Activated CD8-positive, alpha-beta T cell treated with anti-CD3 and anti-CD28 coated beads for 36 hours (primary cell): ENCODE results near the gene GABARAP. TPM values are rescaled to one million over a fixed set of nuclear protein-coding genes. Genes with fewer than 3 reads are reported as not detected.

Experiments
- ATAC-seq: fragments of 200-7000 bp; cut with Tn5 transposase; one replicate; pipeline ENCODE4 v1.10.0; 2021; ENCODE audit warnings: mild to moderate bottlenecking, moderate library complexity
- CTCF ChIA-PET: fragments of 350-600 bp; sonication (Branson Sonifier 250); formaldehyde crosslinking; loops from one replicate; lab custom pipeline; 2021; ENCODE audit warnings: antibody characterized with exemption; lab: Charles Lee
- POLR2A ChIA-PET: fragments of 350-600 bp; sonication (Branson Sonifier 250); formaldehyde crosslinking; loops from one replicate; lab custom pipeline; 2021; ENCODE audit warnings: antibody characterized with exemption; lab: Charles Lee
- DNase-seq: peaks from one replicate; pipeline ENCODE4 v3.0.0-alpha.2; 2020
- H3K27ac Mint-ChIP-seq: one replicate; pipeline ENCODE4 v1.8.0; 2021; ENCODE audit warnings: mild to moderate bottlenecking, mixed read lengths
- H3K27me3 Mint-ChIP-seq: one replicate; pipeline ENCODE4 v1.8.0; 2021; ENCODE audit warnings: mixed read lengths
- H3K36me3 Mint-ChIP-seq: one replicate; pipeline ENCODE4 v1.8.0; 2021; ENCODE audit warnings: low read depth, mixed read lengths
- H3K4me1 Mint-ChIP-seq: one replicate; pipeline ENCODE4 v1.8.0; 2021; ENCODE audit warnings: low read depth, mixed read lengths
- H3K4me3 Mint-ChIP-seq: one replicate; pipeline ENCODE4 v1.8.0; 2021; ENCODE audit warnings: mild to moderate bottlenecking, moderate library complexity, mixed read lengths
- H3K9me3 Mint-ChIP-seq: one replicate; pipeline ENCODE4 v1.8.0; 2021; ENCODE audit warnings: mixed read lengths
- intact Hi-C: fragments of 100-400 bp; cut with micrococcal nuclease; formaldehyde crosslinking; loops from one replicate; pipeline ENCODE4 v1.10.0; 2022
- total RNA-seq, 2 experiments: library from RNA; stranded (reverse); gene quantifications; one replicate each; pipeline ENCODE4 v1.2.3, GENCODE V29; 2021
- TF ChIP-seq, protein P1 (sequence below): fragments of 200-600 bp; IDR thresholded peaks from one replicate; pipeline ENCODE4 v1.8.0; 2022; ENCODE audit warnings: antibody characterized with exemption, mild to moderate bottlenecking

Gene GABARAP
- total RNA-seq = 100 to 1,000 TPM; 104 to 118 TPM

DNA sequence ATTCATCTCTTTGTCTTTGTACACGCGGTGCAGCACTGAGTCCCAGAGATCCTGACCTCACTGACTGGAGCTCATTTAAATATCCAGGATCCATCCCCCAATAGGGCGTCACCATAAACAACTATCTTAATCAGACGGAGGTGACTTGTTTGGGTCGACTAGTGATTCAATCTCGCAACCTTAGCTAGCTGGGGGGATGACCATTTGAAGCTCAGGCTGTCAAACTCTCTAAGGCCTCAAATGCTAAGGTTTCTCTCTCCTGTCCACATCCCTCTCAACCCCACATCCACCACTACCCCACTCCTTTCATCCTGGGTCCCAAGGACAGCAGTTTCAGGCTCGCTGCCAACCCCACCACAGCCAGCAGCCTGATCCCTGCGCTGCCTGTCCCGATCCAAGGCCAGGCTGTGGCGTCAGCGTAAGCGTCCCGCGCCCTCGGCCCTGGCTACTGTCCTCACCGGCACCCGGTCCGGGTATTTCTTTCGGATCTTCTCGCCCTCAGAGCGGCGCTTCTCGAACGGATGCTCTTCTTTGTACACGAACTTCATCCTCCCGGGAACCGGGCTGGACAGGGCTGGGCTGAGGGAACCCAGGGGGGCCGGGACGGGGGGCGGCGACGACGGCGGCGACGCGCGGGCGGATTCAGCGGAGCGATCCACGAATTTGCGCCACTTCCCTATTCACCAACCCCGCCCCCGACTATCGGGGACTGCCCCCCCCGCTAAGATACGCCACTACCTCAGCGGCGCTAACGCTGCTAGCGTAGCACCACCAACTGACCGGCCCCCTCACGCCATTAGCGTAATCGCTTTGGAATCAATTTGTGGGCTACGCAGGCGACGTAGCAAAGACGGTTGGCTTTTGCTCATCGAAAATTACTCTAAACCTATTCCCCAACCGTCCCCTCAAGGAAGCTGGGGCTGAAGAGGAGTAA is at the start of gene GABARAP:
TSS of gene GABARAP (minus strand) at position 667 of the 934 bp plus-strand sequence. CDS start at position 548, 119 bp downstream.
- no peaks in the 10 kb centered on the region for H3K9me3 Mint-ChIP-seq
- peak within 1 kb of the TSS; percentile 97 for H3K27ac Mint-ChIP-seq
- DNase-seq = peak; percentile 94
- intact Hi-C loops = no loop called here
- POLR2A ChIA-PET = interaction anchor here (0.7 to 15.6 kb wide), 18 partner anchors 8 to 981 kb away, joined by 3 to 261 read pairs (median 3); partner anchors contain the start of genes ACADVL, CTDNEP1, DLG4 and DVL2
- CTCF ChIA-PET = interaction anchor here (0.7 to 7.2 kb wide), 4 partner anchors 9 to 54 kb away, joined by 4 to 41 read pairs (median 6); partner anchors contain the start of genes ACADVL and DLG4
- H3K4me1 Mint-ChIP-seq = peaks cover 37% of the 10 kb centered on the region
- H3K36me3 Mint-ChIP-seq = peaks cover 24% of the 10 kb centered on the region
- H3K4me3 Mint-ChIP-seq = peak within 1 kb of the TSS; percentile 82
- TF ChIP-seq, protein P1, sequence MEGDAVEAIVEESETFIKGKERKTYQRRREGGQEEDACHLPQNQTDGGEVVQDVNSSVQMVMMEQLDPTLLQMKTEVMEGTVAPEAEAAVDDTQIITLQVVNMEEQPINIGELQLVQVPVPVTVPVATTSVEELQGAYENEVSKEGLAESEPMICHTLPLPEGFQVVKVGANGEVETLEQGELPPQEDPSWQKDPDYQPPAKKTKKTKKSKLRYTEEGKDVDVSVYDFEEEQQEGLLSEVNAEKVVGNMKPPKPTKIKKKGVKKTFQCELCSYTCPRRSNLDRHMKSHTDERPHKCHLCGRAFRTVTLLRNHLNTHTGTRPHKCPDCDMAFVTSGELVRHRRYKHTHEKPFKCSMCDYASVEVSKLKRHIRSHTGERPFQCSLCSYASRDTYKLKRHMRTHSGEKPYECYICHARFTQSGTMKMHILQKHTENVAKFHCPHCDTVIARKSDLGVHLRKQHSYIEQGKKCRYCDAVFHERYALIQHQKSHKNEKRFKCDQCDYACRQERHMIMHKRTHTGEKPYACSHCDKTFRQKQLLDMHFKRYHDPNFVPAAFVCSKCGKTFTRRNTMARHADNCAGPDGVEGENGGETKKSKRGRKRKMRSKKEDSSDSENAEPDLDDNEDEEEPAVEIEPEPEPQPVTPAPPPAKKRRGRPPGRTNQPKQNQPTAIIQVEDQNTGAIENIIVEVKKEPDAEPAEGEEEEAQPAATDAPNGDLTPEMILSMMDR = no peak
- ATAC-seq = peak; percentile 52
- no peaks in the 10 kb centered on the region for H3K27me3 Mint-ChIP-seq

DNA sequence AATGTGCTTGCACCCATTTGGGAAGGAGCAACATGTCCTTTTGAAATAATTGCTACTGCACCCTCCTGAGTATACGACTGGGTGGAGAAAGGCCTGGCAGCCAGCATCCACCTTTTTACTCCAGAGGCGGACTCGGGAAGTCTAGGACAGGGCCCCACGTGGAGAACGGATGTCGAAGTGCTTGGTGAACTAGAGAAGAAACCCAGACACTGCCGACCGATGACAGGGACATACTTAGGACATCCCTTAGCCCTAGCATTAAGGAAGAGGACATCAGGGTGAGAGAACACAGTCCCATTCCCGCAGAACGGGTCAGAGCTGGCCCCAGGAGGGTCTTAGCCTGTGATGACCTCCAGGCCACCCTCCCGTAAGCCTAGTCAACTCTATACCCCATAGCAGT is 48.4 kb upstream of the GABARAP start:
- no peak for ATAC-seq
- ChIA-PET POLR2A (interaction anchor here (1.9 kb wide), 1 partner anchor 9 kb away, joined by 5 read pairs; the partner anchor contains the start of gene SLC2A4), CTCF (interaction anchor here (1.6 kb wide), 1 partner anchor 10 kb away, joined by 8 read pairs; no protein-coding TSS in a partner anchor)
- peaks cover 19% of the 10 kb centered on the region for H3K27me3 Mint-ChIP-seq
- peaks cover 8% of the 10 kb centered on the region for H3K4me1 Mint-ChIP-seq
- H3K27ac Mint-ChIP-seq = no peak overlapping the region
- H3K36me3 Mint-ChIP-seq = no peaks in the 10 kb centered on the region
- TF ChIP-seq, protein P1 = no peak
- H3K9me3 Mint-ChIP-seq = no peaks in the 10 kb centered on the region
- H3K4me3 Mint-ChIP-seq = no peak overlapping the region
- DNase-seq = no peak
- intact Hi-C loops = no loop called here

DNA sequence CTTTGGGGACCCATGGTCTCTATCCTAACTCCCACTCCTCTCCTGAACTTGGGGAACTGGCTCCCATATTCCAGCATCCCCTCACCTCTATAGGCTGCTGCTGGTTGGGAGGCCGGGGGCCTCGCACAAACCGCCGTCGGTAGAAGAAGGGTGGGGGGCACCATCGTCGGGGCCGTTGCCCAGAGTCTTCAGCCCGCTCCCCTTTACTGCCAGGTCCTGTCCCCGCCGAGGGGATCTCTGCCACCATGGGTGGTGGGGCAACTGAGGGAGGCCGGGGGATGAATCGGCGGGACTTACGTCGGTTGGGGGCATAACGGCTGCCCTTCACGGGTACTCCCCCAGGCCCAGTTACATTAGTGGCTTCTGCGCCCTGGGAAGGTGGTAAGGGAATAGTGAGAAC is 47.9 kb upstream of the GABARAP start:
- TF ChIP-seq, protein P1 = no peak
- ChIA-PET POLR2A (interaction anchor here (1.9 kb wide), 1 partner anchor 9 kb away, joined by 5 read pairs; the partner anchor contains the start of gene SLC2A4), CTCF (interaction anchor here (1.6 kb wide), 1 partner anchor 10 kb away, joined by 8 read pairs; no protein-coding TSS in a partner anchor)
- no peak overlapping the region for H3K27ac Mint-ChIP-seq
- H3K4me1 Mint-ChIP-seq = peaks cover 5% of the 10 kb centered on the region
- intact Hi-C loops = no loop called here
- H3K27me3 Mint-ChIP-seq = peaks cover 16% of the 10 kb centered on the region
- no peaks in the 10 kb centered on the region for H3K9me3 Mint-ChIP-seq
- H3K36me3 Mint-ChIP-seq = no peaks in the 10 kb centered on the region
- ATAC-seq (no peak), DNase-seq (no peak)
- H3K4me3 Mint-ChIP-seq = no peak overlapping the region

DNA sequence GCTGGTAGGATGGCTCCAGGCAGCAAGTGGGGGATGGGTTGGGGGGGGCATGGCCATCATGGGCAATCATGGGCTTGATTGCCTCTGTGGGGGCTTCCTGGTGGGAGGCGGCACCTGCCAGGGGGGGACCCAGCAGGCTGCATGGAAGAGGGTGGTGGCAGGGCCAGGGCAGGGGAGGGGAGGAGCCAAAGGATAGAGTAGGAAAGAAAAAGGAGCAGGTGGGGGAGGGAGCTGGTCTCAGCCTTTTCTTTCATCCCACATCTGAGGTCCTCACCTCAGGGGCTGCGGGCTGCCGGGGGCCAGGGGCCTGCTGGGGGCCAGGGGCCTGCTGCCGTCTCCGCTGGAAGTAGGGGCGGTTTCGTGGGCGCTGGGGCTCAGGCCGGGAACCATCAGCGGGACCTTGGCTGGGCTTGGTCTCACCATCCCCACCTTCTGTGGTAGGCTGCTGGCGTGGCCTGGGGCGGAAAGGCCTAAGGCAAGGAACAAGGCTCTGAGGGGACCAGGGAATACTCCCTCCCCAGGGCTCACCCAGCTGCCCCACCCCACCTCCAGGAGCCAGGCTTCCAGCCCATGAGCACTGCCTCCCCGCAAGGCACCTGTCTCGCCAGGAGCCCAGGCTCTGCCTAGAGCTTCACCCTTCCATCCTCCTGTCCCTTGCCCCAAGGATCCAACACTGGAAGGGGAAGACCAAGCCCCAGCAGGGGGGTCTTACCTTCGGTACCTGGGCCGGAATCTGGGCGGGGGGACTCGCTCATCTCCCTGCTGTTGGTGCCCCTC is 47.2 kb upstream of the GABARAP start:
- H3K9me3 Mint-ChIP-seq = no peaks in the 10 kb centered on the region
- POLR2A ChIA-PET = interaction anchor here (0.6 to 1.9 kb wide), 2 partner anchors 8 to 397 kb away, joined by 4 to 5 read pairs; partner anchors contain the start of gene SLC2A4
- ATAC-seq (no peak), DNase-seq (no peak)
- H3K4me3 Mint-ChIP-seq = no peak overlapping the region
- H3K36me3 Mint-ChIP-seq = no peaks in the 10 kb centered on the region
- no peak overlapping the region for H3K27ac Mint-ChIP-seq
- peaks cover 14% of the 10 kb centered on the region for H3K27me3 Mint-ChIP-seq
- TF ChIP-seq, protein P1 = no peak
- CTCF ChIA-PET = no interaction called here
- intact Hi-C loops = no loop called here
- H3K4me1 Mint-ChIP-seq = peaks cover 3% of the 10 kb centered on the region
